ENCODE results near the gene ZNF221.

DNA sequence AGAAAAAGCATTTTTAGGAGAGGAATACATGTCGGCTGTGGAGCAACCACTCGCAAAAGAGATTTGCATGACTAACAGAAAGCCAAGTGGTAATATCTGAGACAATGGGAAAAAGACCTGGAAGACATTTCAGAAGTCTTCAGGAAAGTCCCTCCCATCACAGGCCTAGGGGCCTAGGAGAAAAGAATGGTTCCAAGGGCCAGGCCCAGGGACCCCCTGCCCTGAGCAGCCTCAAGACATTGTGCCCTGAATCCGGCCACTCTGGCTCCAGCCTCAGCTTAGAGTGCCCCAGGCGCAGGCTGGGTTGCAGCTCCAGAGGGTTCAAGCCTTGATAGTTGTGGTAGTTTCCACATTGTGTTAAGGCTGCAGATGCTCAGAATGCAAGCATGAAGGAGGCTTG is 9.4 kb downstream of the ZNF221 start:
- TF ChIP-seq EGR1 (IDR thresholded peaks at IDR 0.05; ENCODE audit: low read depth): no peak
- TF ChIP-seq EZH2 (IDR thresholded peaks at IDR 0.05): no peak
- TF ChIP-seq, protein P1, sequence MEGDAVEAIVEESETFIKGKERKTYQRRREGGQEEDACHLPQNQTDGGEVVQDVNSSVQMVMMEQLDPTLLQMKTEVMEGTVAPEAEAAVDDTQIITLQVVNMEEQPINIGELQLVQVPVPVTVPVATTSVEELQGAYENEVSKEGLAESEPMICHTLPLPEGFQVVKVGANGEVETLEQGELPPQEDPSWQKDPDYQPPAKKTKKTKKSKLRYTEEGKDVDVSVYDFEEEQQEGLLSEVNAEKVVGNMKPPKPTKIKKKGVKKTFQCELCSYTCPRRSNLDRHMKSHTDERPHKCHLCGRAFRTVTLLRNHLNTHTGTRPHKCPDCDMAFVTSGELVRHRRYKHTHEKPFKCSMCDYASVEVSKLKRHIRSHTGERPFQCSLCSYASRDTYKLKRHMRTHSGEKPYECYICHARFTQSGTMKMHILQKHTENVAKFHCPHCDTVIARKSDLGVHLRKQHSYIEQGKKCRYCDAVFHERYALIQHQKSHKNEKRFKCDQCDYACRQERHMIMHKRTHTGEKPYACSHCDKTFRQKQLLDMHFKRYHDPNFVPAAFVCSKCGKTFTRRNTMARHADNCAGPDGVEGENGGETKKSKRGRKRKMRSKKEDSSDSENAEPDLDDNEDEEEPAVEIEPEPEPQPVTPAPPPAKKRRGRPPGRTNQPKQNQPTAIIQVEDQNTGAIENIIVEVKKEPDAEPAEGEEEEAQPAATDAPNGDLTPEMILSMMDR (IDR thresholded peaks at IDR 0.05 in 2 of 3, conservative IDR thresholded peaks at IDR 0.05 in 1 of 3; ENCODE audit: borderline replicate concordance in 1 of 3, insufficient read depth in 1 of 3, low read depth in 2 of 3, low read length in 2 of 3): no peak
- no peak for TF ChIP-seq POLR2A (IDR thresholded peaks at IDR 0.05; ENCODE audit: borderline replicate concordance, extremely low read depth, insufficient read depth, insufficient read length)
- TF ChIP-seq EZH2phosphoT487 (IDR thresholded peaks at IDR 0.05; ENCODE audit: borderline replicate concordance): no peak
- TF ChIP-seq CEBPB (IDR thresholded peaks at IDR 0.05; ENCODE audit: low read depth): no peak
- no peak for TF ChIP-seq RAD21 (IDR thresholded peaks at IDR 0.05; ENCODE audit: low read depth)
- no peak for TF ChIP-seq POLR2AphosphoS5 (IDR thresholded peaks at IDR 0.05; ENCODE audit: low read depth, low read length)
- TF ChIP-seq, protein P2, sequence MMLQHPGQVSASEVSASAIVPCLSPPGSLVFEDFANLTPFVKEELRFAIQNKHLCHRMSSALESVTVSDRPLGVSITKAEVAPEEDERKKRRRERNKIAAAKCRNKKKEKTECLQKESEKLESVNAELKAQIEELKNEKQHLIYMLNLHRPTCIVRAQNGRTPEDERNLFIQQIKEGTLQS (IDR thresholded peaks at IDR 0.05): no peak
- TF ChIP-seq, protein P3, sequence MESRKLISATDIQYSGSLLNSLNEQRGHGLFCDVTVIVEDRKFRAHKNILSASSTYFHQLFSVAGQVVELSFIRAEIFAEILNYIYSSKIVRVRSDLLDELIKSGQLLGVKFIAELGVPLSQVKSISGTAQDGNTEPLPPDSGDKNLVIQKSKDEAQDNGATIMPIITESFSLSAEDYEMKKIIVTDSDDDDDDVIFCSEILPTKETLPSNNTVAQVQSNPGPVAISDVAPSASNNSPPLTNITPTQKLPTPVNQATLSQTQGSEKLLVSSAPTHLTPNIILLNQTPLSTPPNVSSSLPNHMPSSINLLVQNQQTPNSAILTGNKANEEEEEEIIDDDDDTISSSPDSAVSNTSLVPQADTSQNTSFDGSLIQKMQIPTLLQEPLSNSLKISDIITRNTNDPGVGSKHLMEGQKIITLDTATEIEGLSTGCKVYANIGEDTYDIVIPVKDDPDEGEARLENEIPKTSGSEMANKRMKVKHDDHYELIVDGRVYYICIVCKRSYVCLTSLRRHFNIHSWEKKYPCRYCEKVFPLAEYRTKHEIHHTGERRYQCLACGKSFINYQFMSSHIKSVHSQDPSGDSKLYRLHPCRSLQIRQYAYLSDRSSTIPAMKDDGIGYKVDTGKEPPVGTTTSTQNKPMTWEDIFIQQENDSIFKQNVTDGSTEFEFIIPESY (IDR thresholded peaks at IDR 0.05; ENCODE audit: extremely low read depth, insufficient replicate concordance, low read length): no peak
- no peak for TF ChIP-seq SP1 (IDR thresholded peaks at IDR 0.05; ENCODE audit: low read depth)
- TF ChIP-seq, protein P4, sequence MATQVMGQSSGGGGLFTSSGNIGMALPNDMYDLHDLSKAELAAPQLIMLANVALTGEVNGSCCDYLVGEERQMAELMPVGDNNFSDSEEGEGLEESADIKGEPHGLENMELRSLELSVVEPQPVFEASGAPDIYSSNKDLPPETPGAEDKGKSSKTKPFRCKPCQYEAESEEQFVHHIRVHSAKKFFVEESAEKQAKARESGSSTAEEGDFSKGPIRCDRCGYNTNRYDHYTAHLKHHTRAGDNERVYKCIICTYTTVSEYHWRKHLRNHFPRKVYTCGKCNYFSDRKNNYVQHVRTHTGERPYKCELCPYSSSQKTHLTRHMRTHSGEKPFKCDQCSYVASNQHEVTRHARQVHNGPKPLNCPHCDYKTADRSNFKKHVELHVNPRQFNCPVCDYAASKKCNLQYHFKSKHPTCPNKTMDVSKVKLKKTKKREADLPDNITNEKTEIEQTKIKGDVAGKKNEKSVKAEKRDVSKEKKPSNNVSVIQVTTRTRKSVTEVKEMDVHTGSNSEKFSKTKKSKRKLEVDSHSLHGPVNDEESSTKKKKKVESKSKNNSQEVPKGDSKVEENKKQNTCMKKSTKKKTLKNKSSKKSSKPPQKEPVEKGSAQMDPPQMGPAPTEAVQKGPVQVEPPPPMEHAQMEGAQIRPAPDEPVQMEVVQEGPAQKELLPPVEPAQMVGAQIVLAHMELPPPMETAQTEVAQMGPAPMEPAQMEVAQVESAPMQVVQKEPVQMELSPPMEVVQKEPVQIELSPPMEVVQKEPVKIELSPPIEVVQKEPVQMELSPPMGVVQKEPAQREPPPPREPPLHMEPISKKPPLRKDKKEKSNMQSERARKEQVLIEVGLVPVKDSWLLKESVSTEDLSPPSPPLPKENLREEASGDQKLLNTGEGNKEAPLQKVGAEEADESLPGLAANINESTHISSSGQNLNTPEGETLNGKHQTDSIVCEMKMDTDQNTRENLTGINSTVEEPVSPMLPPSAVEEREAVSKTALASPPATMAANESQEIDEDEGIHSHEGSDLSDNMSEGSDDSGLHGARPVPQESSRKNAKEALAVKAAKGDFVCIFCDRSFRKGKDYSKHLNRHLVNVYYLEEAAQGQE (IDR thresholded peaks at IDR 0.05; ENCODE audit: low read depth): no peak
- TF ChIP-seq ZNF274 (IDR thresholded peaks at IDR 0.05; ENCODE audit: low read depth, low read length): no peak
